ENCODE results near the gene ZNF417. TPM values are rescaled to one million over a fixed set of nuclear protein-coding genes. Genes with fewer than 3 reads are reported as not detected.
"Not testable (repeated sequence)": the region's sequence is repeated elsewhere in the genome, so short reads cannot be mapped to it uniquely, and the experiment has no call there.

ZNF417 gene
- 1 to 10 TPM in 5 of 6 donors, under 1 TPM in 1; 0.80 to 6.4 (median 2.1) TPM for polyA plus RNA-seq (ENCODE audit: low read depth in 6 of 6)

DNA sequence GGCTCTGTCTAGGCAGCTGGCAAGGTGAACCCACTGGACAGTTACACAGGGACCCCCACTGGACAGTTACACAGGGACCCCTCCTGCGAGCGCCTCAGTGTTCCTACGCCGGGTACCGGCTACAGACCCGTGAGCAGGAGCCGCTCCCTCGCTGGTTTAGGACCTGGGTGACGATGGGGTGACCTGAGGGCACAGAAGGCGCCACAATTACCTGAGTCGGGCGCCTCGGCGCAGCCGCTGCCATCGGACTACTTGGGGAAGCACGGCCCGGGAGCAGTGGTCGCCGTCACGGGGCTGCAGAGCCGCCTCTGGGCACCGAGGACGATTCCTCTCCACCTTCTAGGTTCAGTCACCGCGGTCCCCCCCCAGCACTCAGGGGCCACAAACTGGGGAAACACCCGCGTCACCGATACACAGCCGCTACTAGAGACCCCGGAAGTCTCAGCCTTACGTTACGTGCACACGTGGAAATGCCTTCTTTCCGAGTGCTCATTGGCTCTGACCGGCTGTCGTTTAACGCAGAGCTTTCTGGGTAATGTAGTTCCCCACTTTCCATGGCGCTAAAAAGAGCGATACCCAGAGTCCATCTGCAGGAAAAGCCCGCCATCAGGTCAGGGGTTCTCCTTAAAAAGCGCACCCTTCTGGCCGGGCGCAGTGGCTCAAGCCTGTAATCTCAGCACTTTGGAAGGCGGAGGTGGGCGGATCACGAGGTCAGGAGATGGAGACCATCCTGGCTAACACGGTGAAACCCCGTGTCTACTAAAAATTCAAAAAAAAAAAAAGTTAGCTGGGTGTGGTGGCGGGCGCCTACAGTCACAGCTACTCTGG, at the start of gene ZNF417:
ZNF417 (minus strand) TSS at position 425 of the 828 bp plus-strand sequence; CDS start at position 244, 181 bp downstream.
- Mint-ChIP-seq H3K4me1 (peaks cover 35 to 46% (median 44%) of the 10 kb centered on the region in 3 donors), H3K4me3 (peak within 1 kb of the TSS; percentile 93 to 100 (median 97)), H3K36me3 (peaks cover 4 to 30% of the 10 kb centered on the region in 2 donors), H3K27ac (peak within 1 kb of the TSS; percentile 95 to 99 (median 98))
- H3K9me3 Mint-ChIP-seq, H3K27me3 Mint-ChIP-seq: not testable (repeated sequence)
- DNase-seq (peak; percentile 87), ATAC-seq (ENCODE audit: low read depth in 2 of 2) (peak; percentile 96 to 97)

GRCh38 chr19:57964761-57965160, 48.4 kb upstream of the ZNF417 start:
- Mint-ChIP-seq H3K36me3 (peaks cover 16 to 37% of the 10 kb centered on the region in 2 donors), H3K4me1 (no peaks in the 10 kb centered on the region), H3K9me3 (peaks cover 14 to 67% (median 42%) of the 10 kb centered on the region in 7 donors), H3K27me3 (no peaks in the 10 kb centered on the region), H3K4me3 (peak overlapping the region in 1 of 8 donors; percentile 44), H3K27ac (no peak overlapping the region)
- ATAC-seq (ENCODE audit: low read depth in 2 of 2) (no peak), DNase-seq (no peak)

- Mint-ChIP-seq H3K27ac (peak overlapping the region in 1 of 6 donors; percentile 14), H3K9me3 (peaks cover 5 to 65% (median 36%) of the 10 kb centered on the region in 7 donors), H3K36me3 (peaks cover 6 to 36% of the 10 kb centered on the region in 2 donors), H3K4me1 (no peaks in the 10 kb centered on the region), H3K4me3 (no peak overlapping the region), H3K27me3 (peaks cover 0 to 4% (median 0%) of the 10 kb centered on the region in 3 donors)
- ATAC-seq (ENCODE audit: low read depth in 2 of 2) (no peak), DNase-seq (no peak)
Observed at GRCh38 chr19:57961785-57962184, 45.4 kb upstream of the ZNF417 start.

GRCh38 chr19:57954996-57955395, 38.6 kb upstream of the ZNF417 start:
- H3K4me3 Mint-ChIP-seq, result no peak overlapping the region
- H3K36me3 Mint-ChIP-seq, result peaks cover 12 to 30% of the 10 kb centered on the region in 2 donors
- H3K27me3 Mint-ChIP-seq, result peaks cover 0 to 25% (median 20%) of the 10 kb centered on the region in 3 donors
- peaks cover 8 to 42% (median 20%) of the 10 kb centered on the region in 7 donors for H3K9me3 Mint-ChIP-seq
- no peak for ATAC-seq (ENCODE audit: low read depth in 2 of 2)
- no peak for DNase-seq
- H3K27ac Mint-ChIP-seq, result no peak overlapping the region
- H3K4me1 Mint-ChIP-seq, result no peaks in the 10 kb centered on the region

DNA sequence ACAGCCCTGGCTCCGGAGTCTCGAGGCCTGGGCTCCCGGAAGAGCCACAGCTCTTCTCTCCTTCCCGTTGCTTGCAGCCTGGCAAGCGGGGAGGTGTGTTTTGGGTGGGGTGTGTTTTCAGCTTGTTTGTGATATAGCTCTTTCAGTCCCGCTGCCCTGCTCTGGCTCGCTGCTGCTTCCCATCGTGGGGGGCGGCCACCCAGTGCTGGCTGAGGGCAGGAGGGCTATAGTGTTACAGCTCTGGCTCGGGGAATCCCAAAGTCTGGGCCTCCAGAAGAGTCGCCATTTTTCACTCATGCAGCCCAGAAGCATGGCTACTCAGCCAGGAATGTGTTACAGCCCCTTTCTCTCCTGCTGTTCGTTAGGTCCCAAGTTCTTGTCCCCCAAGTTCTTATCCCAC, 33.3 kb upstream of the ZNF417 start:
- Mint-ChIP-seq H3K4me3 (peak overlapping the region in 1 of 8 donors; percentile 27), H3K4me1 (peaks cover 13 to 28% (median 27%) of the 10 kb centered on the region in 3 donors), H3K36me3 (peaks cover 3 to 6% of the 10 kb centered on the region in 2 donors), H3K27me3 (peaks cover 0 to 24% (median 12%) of the 10 kb centered on the region in 3 donors), H3K27ac (no peak overlapping the region), H3K9me3 (peaks cover 7 to 21% (median 12%) of the 10 kb centered on the region in 7 donors)
- DNase-seq, result no peak
- no peak for ATAC-seq (ENCODE audit: low read depth in 2 of 2)

DNA sequence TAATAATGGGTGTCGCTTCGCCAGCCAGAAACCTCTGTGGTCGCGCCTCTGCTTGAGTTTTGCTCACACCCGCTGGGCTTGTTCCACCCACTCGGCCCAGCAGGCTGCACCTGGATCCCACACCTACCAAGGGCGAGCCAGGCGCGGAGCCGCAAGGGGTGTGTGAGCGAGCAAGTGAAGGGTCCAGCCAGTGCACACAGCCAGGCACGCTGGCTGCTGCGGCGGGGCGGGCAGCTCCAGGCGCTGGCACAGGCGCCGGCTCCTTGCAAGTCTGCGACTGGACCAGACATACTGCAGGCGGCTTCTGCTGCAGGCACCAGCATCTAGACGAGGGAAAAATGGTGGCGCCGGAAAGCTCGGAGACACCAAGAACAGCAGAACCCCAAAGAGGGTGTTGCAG, 32.9 kb upstream of the ZNF417 start:
- H3K27me3 Mint-ChIP-seq, result peaks cover 0 to 20% (median 9%) of the 10 kb centered on the region in 3 donors
- no peak overlapping the region for H3K27ac Mint-ChIP-seq
- peaks cover 0 to 5% of the 10 kb centered on the region in 2 donors for H3K36me3 Mint-ChIP-seq
- H3K4me3 Mint-ChIP-seq, result peak overlapping the region in 1 of 8 donors; percentile 27
- DNase-seq, result no peak
- ATAC-seq (ENCODE audit: low read depth in 2 of 2), result no peak
- H3K9me3 Mint-ChIP-seq, result peaks cover 5 to 22% (median 10%) of the 10 kb centered on the region in 7 donors
- H3K4me1 Mint-ChIP-seq, result peaks cover 15 to 31% (median 29%) of the 10 kb centered on the region in 3 donors

- Mint-ChIP-seq H3K4me1 (peaks cover 27 to 46% (median 44%) of the 10 kb centered on the region in 3 donors), H3K9me3 (peaks cover 3 to 38% (median 15%) of the 10 kb centered on the region in 7 donors), H3K4me3 (peak within 1 kb of the TSS; percentile 85 to 99 (median 98)), H3K36me3 (peaks cover 12 to 20% of the 10 kb centered on the region in 2 donors), H3K27me3 (peaks cover 0 to 7% (median 6%) of the 10 kb centered on the region in 3 donors), H3K27ac (peak within 1 kb of the TSS; percentile 89 to 98 (median 95))
- DNase-seq, result peak; percentile 94
- ATAC-seq (ENCODE audit: low read depth in 2 of 2), result peak; percentile 94 to 96
Observed at GRCh38 chr19:57947419-57948134, 31.2 kb upstream of the ZNF417 start, which contains the start of gene ZNF256. Gene ZNF256, minus strand, starts transcription at chr19:57947706. Its CDS starts 232 bp downstream, at chr19:57947474.

DNA sequence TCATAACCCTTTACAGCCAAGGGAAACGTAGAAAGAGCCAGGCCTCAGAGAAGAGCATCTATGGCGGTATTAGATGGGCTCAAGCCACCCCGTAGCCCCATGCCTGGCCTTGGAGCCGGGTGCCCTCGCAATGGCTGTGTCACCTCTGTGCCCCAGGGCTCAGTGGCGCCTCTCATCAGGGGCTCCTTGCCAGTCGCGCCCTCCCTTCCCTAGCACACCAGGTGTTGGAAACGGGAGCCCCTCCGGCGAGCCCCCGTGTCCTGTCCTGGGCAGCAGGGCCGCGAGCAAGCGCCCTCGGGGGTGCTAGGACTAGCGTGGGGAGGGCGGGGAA, 30.7 kb upstream of the ZNF417 start:
- peaks cover 27 to 51% (median 44%) of the 10 kb centered on the region in 3 donors for H3K4me1 Mint-ChIP-seq

GRCh38 chr19:57946316-57946715, 29.9 kb upstream of the ZNF417 start:
- peaks cover 25 to 33% of the 10 kb centered on the region in 2 donors for H3K36me3 Mint-ChIP-seq

More for the DNA sequence above, 30.7 kb upstream of the ZNF417 start:
- peak; percentile 1 to 4 for ATAC-seq (ENCODE audit: low read depth in 2 of 2)
- peak overlapping the region; percentile 85 to 99 (median 98) for H3K4me3 Mint-ChIP-seq
- no peak for DNase-seq
- peak overlapping the region in 5 of 6 donors; percentile 44 to 96 (median 86) for H3K27ac Mint-ChIP-seq
- H3K9me3 Mint-ChIP-seq, result peaks cover 3 to 43% (median 20%) of the 10 kb centered on the region in 7 donors
- H3K27me3 Mint-ChIP-seq, result peaks cover 0 to 7% (median 6%) of the 10 kb centered on the region in 3 donors
- H3K36me3 Mint-ChIP-seq, result peaks cover 18 to 26% of the 10 kb centered on the region in 2 donors

DNA sequence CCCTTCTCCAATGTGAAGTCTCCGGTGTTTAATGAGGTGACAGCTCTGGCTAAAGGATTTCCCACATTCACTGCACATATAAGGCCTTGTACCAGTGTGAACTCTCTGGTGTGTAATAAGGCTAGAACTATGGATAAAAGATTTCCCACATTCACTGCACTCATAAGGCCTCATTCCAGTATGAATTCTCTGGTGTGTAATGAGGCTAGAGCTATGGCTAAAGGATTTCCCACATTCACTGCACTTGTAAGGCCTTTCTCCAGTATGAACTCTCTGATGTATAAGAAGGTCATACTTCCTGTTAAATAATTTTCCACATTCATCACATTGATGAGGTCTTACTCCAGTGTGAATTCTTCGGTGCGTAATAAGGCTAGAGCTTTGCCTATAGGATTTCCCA, 25.2 kb upstream of the ZNF417 start:
- Mint-ChIP-seq H3K4me1 (peaks cover 25 to 40% (median 33%) of the 10 kb centered on the region in 3 donors), H3K36me3 (peaks cover 35 to 56% of the 10 kb centered on the region in 2 donors), H3K4me3 (no peak overlapping the region), H3K27me3 (no peaks in the 10 kb centered on the region), H3K27ac (no peak overlapping the region), H3K9me3 (peaks cover 6 to 56% (median 31%) of the 10 kb centered on the region in 7 donors)
- DNase-seq, result no peak
- no peak for ATAC-seq (ENCODE audit: low read depth in 2 of 2)

More at GRCh38 chr19:57946316-57946715, 29.9 kb upstream of the ZNF417 start:
- H3K4me3 Mint-ChIP-seq, result peak overlapping the region; percentile 85 to 99 (median 98)
- H3K9me3 Mint-ChIP-seq, result peaks cover 5 to 49% (median 24%) of the 10 kb centered on the region in 7 donors
- H3K27me3 Mint-ChIP-seq, result peaks cover 0 to 6% (median 5%) of the 10 kb centered on the region in 3 donors
- ATAC-seq (ENCODE audit: low read depth in 2 of 2), result no peak
- no peak for DNase-seq
- peaks cover 27 to 51% (median 44%) of the 10 kb centered on the region in 3 donors for H3K4me1 Mint-ChIP-seq
- peak overlapping the region in 4 of 6 donors; percentile 73 to 93 (median 89) for H3K27ac Mint-ChIP-seq

- peak overlapping the region in 6 of 8 donors; percentile 94 to 100 (median 100) for H3K4me3 Mint-ChIP-seq
- ATAC-seq (ENCODE audit: low read depth in 2 of 2), result no peak
- H3K27ac Mint-ChIP-seq, result peak overlapping the region in 2 of 6 donors; percentile 95 to 97
- H3K36me3 Mint-ChIP-seq, result peaks cover 23 to 48% of the 10 kb centered on the region in 2 donors
- H3K9me3 Mint-ChIP-seq, result peaks cover 2 to 39% (median 12%) of the 10 kb centered on the region in 7 donors
- peaks cover 19 to 32% (median 22%) of the 10 kb centered on the region in 3 donors for H3K4me1 Mint-ChIP-seq
- H3K27me3 Mint-ChIP-seq, result no peaks in the 10 kb centered on the region
- DNase-seq, result no peak
Observed at GRCh38 chr19:57935731-57936130, 19.3 kb upstream of the ZNF417 start.

GRCh38 chr19:57934820-57935665, 18.7 kb upstream of the ZNF417 start, which contains the start of gene ZNF418:
Gene ZNF418, minus strand, starts transcription at chr19:57935402. Its CDS starts 1,580 bp downstream, at chr19:57933822.
- ATAC-seq (ENCODE audit: low read depth in 2 of 2) (peak; percentile 99), DNase-seq (peak; percentile 74)
- Mint-ChIP-seq H3K27ac (peak within 1 kb of the TSS; percentile 95 to 99 (median 98)), H3K4me1 (peaks cover 19 to 32% (median 22%) of the 10 kb centered on the region in 3 donors), H3K36me3 (peaks cover 27 to 47% of the 10 kb centered on the region in 2 donors), H3K9me3 (peaks cover 2 to 36% (median 12%) of the 10 kb centered on the region in 7 donors), H3K27me3 (no peaks in the 10 kb centered on the region), H3K4me3 (peak within 1 kb of the TSS; percentile 94 to 100 (median 100))
